ENCODE data around the gene PNPLA7. TPM values are rescaled to one million over a fixed set of nuclear protein-coding genes. Genes with fewer than 3 reads are reported as not detected.
A peak's percentile ranks its signal among the peaks of the same experiment; 100 is the strongest.

Gene PNPLA7
- total and polyA plus RNA-seq, 2 of the 8 experiments (the other 6 are each of a cell fraction or from before 2014, with no cell fraction given) = 0.35 to 0.47 TPM

GRCh38 chr9:137441289-137441934 is 108.8 kb downstream of the PNPLA7 start, which contains the start of gene ENTPD8:
ENTPD8 (minus strand) TSS chr9:137441357; CDS start chr9:137438285, 3,072 bp downstream.
- Histone ChIP-seq H3K14ac (ENCODE audit: insufficient read length) (no peak within 1 kb of the TSS), H2AFZ (ENCODE audit: low read length) (no peak within 1 kb of the TSS), H3K18ac (ENCODE audit: extremely low read depth, low read length) (no peak within 1 kb of the TSS), H3K4me1 (replicated peaks in 1 of 4; ENCODE audit: control insufficient read depth in 3 of 4, insufficient read depth in 4 of 4, low read length in 3 of 4) (peaks cover 0 to 3% (median under 1%) of the 10 kb centered on the region in 4 experiments; a peak in 3 of 7 replicates), H3K27ac (ENCODE audit: low read depth, low read length) (no peak within 1 kb of the TSS), H2BK20ac (ENCODE audit: low read length) (no peak within 1 kb of the TSS), H3K56ac (replicated peaks; ENCODE audit: insufficient read length, low read depth, low read length) (no peak within 1 kb of the TSS), H4K91ac (replicated peaks; ENCODE audit: insufficient read length, low read length) (no peak within 1 kb of the TSS), H4K20me1 (replicated peaks in 1 of 2; ENCODE audit: control insufficient read depth in 1 of 2, insufficient read depth in 2 of 2, low read length in 2 of 2) (no peaks in the 10 kb centered on the region), H2BK5ac (ENCODE audit: low read depth, low read length) (no peak within 1 kb of the TSS; the same call in 1 of the 2 replicates), H4K8ac (ENCODE audit: extremely low read depth, insufficient read depth, low read length) (no peak within 1 kb of the TSS), H3K79me1 (ENCODE audit: low read depth, low read length) (no peaks in the 10 kb centered on the region), H3K4me3 (ENCODE audit: extremely low read depth in 1 of 4, insufficient read depth in 2 of 4, low read depth in 3 of 4, low read length in 4 of 4) (peak within 1 kb of the TSS; percentile 33 to 64 (median 38)), H3K27me3 (replicated peaks in 1 of 4; ENCODE audit: control insufficient read depth in 3 of 4, extremely low read depth in 1 of 4, insufficient read depth in 3 of 4, low read length in 3 of 4) (no peaks in the 10 kb centered on the region), H2BK15ac (ENCODE audit: low read length) (0 out of 2 replicates have a peak within 1 kb of the TSS, but pooled peaks have one; percentile 23), H3K9me3 (ENCODE audit: insufficient read depth in 2 of 2, low read depth in 1 of 2, low read length in 1 of 2) (no peaks in the 10 kb centered on the region), H4K5ac (ENCODE audit: insufficient read length, low read depth, low read length) (no peak within 1 kb of the TSS), H3K23ac (ENCODE audit: insufficient read length) (no peak within 1 kb of the TSS), H2AK5ac (ENCODE audit: low read depth, low read length) (no peak within 1 kb of the TSS), H3K4ac (replicated peaks; ENCODE audit: insufficient read length, low read depth, low read length) (no peak within 1 kb of the TSS), H3K4me2 (ENCODE audit: insufficient read depth in 1 of 2, low read depth in 2 of 2, low read length in 2 of 2) (peak within 1 kb of the TSS; percentile 66 to 80), H2BK12ac (ENCODE audit: low read depth, low read length) (no peak within 1 kb of the TSS), H2BK120ac (replicated peaks; ENCODE audit: low read depth, low read length) (no peak within 1 kb of the TSS), H3K23me2 (ENCODE audit: low read depth, low read length) (no peaks in the 10 kb centered on the region; the same call in 1 of the 2 replicates), H3K36me3 (ENCODE audit: control insufficient read depth in 2 of 4, insufficient read depth in 4 of 4, low read length in 3 of 4) (no peaks in the 10 kb centered on the region), H3K79me2 (ENCODE audit: control insufficient read depth in 1 of 2, insufficient read depth in 2 of 2, low read length in 2 of 2) (no peaks in the 10 kb centered on the region), H3K9ac (replicated peaks in 1 of 4; ENCODE audit: extremely low read depth in 1 of 4, low read depth in 3 of 4, low read length in 3 of 4) (no peak within 1 kb of the TSS)
- ChIA-PET POLR2A (ENCODE audit: partially characterized antibody) (interaction anchor here (0.7 to 4.3 kb wide), 7 partner anchors 9 to 201 kb away, joined by 3 to 28 read pairs (median 3); partner anchors contain the start of genes EXD3, NOXA1 and TUBB4B), CTCF (ENCODE audit: partially characterized antibody) (interaction anchor here (0.9 to 1.0 kb wide), 3 partner anchors 9 to 167 kb away, joined by 3 to 5 read pairs (median 3); partner anchors contain the start of gene EXD3)
- DNase-seq (ENCODE audit: low read depth in 1 of 2, low spot score in 2 of 2) (peak in 1 of 2 experiments; percentile 93), FAIRE-seq (no peak)
- 0% methylated on average over 15 of the region's 62 CpGs; no CpG with 5 or more reads in 1 of the 2 experiments for WGBS, 2 experiments (ENCODE audit: extremely low coverage in 1 of 2, insufficient coverage in 1 of 2, insufficient read length in 1 of 2, insufficient replicate concordance in 2 of 2, low coverage in 1 of 2, low lambda C conversion rate in 2 of 2, missing lambda C conversion rate in 1 of 2)
- TF ChIP-seq SUZ12 (IDR thresholded peaks at IDR 0.05; ENCODE audit: low read length) = no peak
- TF ChIP-seq CREB1 (IDR thresholded peaks at IDR 0.05) = no peak
- TF ChIP-seq E2F6 (IDR thresholded peaks at IDR 0.05) = no peak
- TF ChIP-seq ATF3 (IDR thresholded peaks at IDR 0.05; ENCODE audit: insufficient read depth, low read depth, low read length) = no peak
- TF ChIP-seq FOSL1 (IDR thresholded peaks at IDR 0.05; ENCODE audit: insufficient read depth, low read depth, low read length) = no peak
- no peak for TF ChIP-seq TBP (IDR thresholded peaks at IDR 0.05; ENCODE audit: low read depth, low read length)
- TF ChIP-seq ASH2L (IDR thresholded peaks at IDR 0.05; ENCODE audit: low read length) = peak; percentile 30
- TF ChIP-seq TAF1 (IDR thresholded peaks at IDR 0.05; ENCODE audit: low read depth, low read length) = no peak
- TF ChIP-seq CEBPB (IDR thresholded peaks at IDR 0.05; ENCODE audit: low read depth, low read length) = no peak
- TF ChIP-seq KDM4A (IDR thresholded peaks at IDR 0.05; ENCODE audit: low read depth, low read length, severe bottlenecking) = peak; percentile 87
- no peak for TF ChIP-seq POLR2AphosphoS5 (IDR thresholded peaks at IDR 0.05; ENCODE audit: low read depth, low read length)
- no peak for TF ChIP-seq RXRA (IDR thresholded peaks at IDR 0.05; ENCODE audit: insufficient read depth, low read depth, low read length)

Measured in H1 (cell line).